ENCODE results near the gene SERPINA1. TPM values are rescaled to one million over a fixed set of nuclear protein-coding genes. Genes with fewer than 3 reads are reported as not detected.

The SERPINA1 gene
- total RNA-seq, 1 experiment from 2014 or later: not detected

DNA sequence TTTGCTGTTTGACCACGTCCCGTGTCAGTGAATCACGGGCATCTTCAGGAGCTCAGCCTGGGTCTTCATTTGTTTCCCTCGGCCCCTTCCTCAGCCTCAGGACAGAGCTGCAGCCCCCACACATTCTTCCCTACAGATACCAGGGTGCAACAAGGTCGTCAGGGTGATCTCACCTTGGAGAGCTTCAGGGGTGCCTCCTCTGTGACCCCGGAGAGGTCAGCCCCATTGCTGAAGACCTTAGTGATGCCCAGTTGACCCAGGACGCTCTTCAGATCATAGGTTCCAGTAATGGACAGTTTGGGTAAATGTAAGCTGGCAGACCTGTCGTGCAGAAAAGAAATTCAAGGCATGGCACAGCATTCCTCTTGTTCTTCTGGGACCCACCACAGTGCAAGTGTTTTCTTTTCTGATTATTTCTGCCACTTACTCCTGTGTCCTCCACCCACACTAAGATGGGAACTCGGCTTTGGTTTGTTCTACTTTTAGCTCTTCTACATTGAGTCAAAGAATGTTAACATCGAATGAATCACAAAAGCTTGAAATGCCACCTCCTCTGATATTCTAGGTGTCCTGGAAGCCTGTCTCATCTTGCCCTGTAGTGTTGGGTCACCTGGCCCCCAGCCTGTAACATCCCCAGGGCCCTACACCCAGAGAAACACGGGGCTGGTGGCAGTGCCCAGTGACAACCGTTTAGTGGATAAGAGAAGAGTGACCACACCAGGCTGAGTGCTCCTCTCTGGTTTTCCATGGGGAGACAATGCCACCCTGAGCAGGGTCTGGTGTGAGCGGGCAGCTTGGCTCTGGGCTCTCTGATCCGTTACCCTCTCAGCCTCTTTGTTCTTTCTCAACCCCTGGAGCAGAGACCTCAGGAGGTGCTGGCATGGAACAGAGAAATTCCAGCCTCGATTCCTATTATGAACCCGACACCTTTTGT, 8.8 kb downstream of the SERPINA1 start:
- Histone ChIP-seq H3K36me3 (ENCODE audit: low read depth) (no peaks in the 10 kb centered on the region), H3K4me1 (replicated peaks; ENCODE audit: insufficient read depth) (no peaks in the 10 kb centered on the region), H3K9me2 (ENCODE audit: insufficient read depth) (no peaks in the 10 kb centered on the region), H3K27me3 (ENCODE audit: insufficient read depth, low read depth) (peaks cover 16% of the 10 kb centered on the region; the same call in 1 of the 2 replicates), H3K4me2 (no peak overlapping the region), H3K4me3 (no peak overlapping the region), H4K20me1 (ENCODE audit: insufficient read depth) (no peaks in the 10 kb centered on the region), H3K9me3 (ENCODE audit: insufficient read depth, low read depth) (no peaks in the 10 kb centered on the region), H3K27ac (no peak overlapping the region), H2AFZ (no peak overlapping the region), H3K79me2 (ENCODE audit: low read depth) (no peaks in the 10 kb centered on the region), H3F3A (ENCODE audit: insufficient read depth, low read depth) (no peaks in the 10 kb centered on the region)
- ChIA-PET CTCF (no interaction called here), POLR2A (ENCODE audit: unreplicated experiment) (no interaction called here)
- no TSS peak for BruUV-seq (replicated peaks)
- DNase-seq: no peak
- intact Hi-C loops (cut with micrococcal nuclease; ENCODE audit: unreplicated experiment): no loop called here
- TF ChIP-seq EZH2 (IDR thresholded peaks at IDR 0.05; ENCODE audit: low read depth): no peak
- TF ChIP-seq, protein P1, sequence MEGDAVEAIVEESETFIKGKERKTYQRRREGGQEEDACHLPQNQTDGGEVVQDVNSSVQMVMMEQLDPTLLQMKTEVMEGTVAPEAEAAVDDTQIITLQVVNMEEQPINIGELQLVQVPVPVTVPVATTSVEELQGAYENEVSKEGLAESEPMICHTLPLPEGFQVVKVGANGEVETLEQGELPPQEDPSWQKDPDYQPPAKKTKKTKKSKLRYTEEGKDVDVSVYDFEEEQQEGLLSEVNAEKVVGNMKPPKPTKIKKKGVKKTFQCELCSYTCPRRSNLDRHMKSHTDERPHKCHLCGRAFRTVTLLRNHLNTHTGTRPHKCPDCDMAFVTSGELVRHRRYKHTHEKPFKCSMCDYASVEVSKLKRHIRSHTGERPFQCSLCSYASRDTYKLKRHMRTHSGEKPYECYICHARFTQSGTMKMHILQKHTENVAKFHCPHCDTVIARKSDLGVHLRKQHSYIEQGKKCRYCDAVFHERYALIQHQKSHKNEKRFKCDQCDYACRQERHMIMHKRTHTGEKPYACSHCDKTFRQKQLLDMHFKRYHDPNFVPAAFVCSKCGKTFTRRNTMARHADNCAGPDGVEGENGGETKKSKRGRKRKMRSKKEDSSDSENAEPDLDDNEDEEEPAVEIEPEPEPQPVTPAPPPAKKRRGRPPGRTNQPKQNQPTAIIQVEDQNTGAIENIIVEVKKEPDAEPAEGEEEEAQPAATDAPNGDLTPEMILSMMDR (conservative IDR thresholded peaks at IDR 0.05): no peak

DNA sequence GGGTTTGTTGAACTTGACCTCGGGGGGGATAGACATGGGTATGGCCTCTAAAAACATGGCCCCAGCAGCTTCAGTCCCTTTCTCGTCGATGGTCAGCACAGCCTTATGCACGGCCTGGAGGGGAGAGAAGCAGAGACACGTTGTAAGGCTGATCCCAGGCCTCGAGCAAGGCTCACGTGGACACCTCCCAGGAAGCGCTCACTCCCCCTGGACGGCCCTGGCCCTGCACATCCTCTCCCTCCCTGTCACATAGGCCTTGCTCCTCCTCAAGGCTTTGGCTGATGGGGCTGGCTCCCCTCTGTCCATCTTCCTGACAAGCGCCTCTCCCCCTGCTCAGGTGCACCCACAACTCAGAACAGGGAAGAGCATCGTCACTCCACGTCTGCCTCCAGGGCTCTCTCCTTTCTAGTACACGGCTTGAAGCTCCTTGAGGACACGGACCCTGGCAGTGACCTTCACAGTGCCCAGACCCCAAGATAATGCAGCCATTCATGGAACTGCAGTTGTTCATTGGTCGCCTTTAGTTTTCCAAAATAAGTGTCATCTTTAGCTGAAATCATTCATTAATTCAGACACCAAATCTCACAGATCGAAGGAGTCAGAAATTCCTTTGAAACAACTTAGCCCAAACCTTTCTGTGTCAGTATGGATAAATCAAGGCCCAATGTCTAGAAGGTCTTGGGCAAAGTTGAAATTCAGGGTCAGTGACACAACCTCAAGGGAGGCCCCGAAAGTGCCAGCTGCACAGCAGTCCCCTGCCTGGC, 9.7 kb downstream of the SERPINA1 start:
- ChIA-PET POLR2A (ENCODE audit: unreplicated experiment) (no interaction called here), CTCF (no interaction called here)
- Histone ChIP-seq H3K27me3 (ENCODE audit: insufficient read depth, low read depth) (peaks cover 25% of the 10 kb centered on the region; the same call in 1 of the 2 replicates), H3K9me3 (ENCODE audit: insufficient read depth, low read depth) (no peaks in the 10 kb centered on the region), H3K4me1 (replicated peaks; ENCODE audit: insufficient read depth) (no peaks in the 10 kb centered on the region), H4K20me1 (ENCODE audit: insufficient read depth) (no peaks in the 10 kb centered on the region), H2AFZ (no peak overlapping the region), H3K79me2 (ENCODE audit: low read depth) (no peaks in the 10 kb centered on the region), H3K36me3 (ENCODE audit: low read depth) (no peaks in the 10 kb centered on the region), H3K4me3 (no peak overlapping the region), H3K9me2 (ENCODE audit: insufficient read depth) (no peaks in the 10 kb centered on the region), H3K27ac (no peak overlapping the region), H3K4me2 (no peak overlapping the region), H3F3A (ENCODE audit: insufficient read depth, low read depth) (no peaks in the 10 kb centered on the region)
- TF ChIP-seq EZH2 (IDR thresholded peaks at IDR 0.05; ENCODE audit: low read depth): no peak
- DNase-seq: no peak
- BruUV-seq (replicated peaks): no TSS peak
- intact Hi-C loops (cut with micrococcal nuclease; ENCODE audit: unreplicated experiment): no loop called here

DNA sequence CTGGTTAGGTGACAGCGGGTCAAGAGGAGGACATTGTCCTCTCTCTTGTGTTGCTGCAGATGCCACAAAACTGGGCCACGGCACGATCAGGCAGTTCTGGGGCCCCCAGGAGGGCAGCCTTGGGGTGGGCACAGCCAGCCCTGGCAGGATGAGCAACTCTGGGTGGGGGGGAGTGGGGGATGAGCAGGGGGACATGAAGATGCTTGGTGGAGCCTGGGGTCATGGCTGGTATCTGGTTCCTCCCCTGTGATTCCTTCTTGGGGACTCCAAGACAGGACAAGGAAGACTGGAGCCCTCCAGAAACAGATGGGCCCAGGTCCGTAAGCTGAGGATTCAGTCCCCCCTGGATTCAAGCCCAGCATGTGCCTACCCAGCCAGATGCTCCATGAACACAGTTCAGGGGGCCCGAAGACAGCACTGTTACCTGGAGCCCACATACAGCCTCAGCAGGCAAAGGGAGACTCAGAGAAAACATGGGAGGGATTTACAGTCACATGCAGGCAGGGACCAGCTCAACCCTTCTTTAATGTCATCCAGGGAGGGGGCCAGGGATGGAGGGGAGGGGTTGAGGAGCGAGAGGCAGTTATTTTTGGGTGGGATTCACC, 10.4 kb downstream of the SERPINA1 start:
- no peak overlapping the region for H3K4me3 ChIP-seq
- intact Hi-C loops (cut with micrococcal nuclease; ENCODE audit: unreplicated experiment): no loop called here
- POLR2A ChIA-PET (ENCODE audit: unreplicated experiment): no interaction called here
- no peaks in the 10 kb centered on the region for H3K79me2 ChIP-seq (ENCODE audit: low read depth)
- H3K4me1 ChIP-seq (replicated peaks; ENCODE audit: insufficient read depth): no peaks in the 10 kb centered on the region
- no peaks in the 10 kb centered on the region for H4K20me1 ChIP-seq (ENCODE audit: insufficient read depth)
- H3K27me3 ChIP-seq (ENCODE audit: insufficient read depth, low read depth): peaks cover 32% of the 10 kb centered on the region
- CTCF ChIA-PET: no interaction called here
- no peaks in the 10 kb centered on the region for H3K9me2 ChIP-seq (ENCODE audit: insufficient read depth)
- TF ChIP-seq, protein P1 (conservative IDR thresholded peaks at IDR 0.05): no peak
- no peak for TF ChIP-seq EZH2 (IDR thresholded peaks at IDR 0.05; ENCODE audit: low read depth)
- no peak overlapping the region for H3K4me2 ChIP-seq
- H3K9me3 ChIP-seq (ENCODE audit: insufficient read depth, low read depth): no peaks in the 10 kb centered on the region
- BruUV-seq (replicated peaks): no TSS peak
- no peak overlapping the region for H2AFZ ChIP-seq
- H3K27ac ChIP-seq: no peak overlapping the region
- DNase-seq: no peak
- H3F3A ChIP-seq (ENCODE audit: insufficient read depth, low read depth): no peaks in the 10 kb centered on the region
- H3K36me3 ChIP-seq (ENCODE audit: low read depth): no peaks in the 10 kb centered on the region

Data from PC-9 (cell line).